ENCODE results near the gene SEL1L3.

The SEL1L3 gene

GRCh38 chr4:25813448-25814106 lies 49.2 kb downstream of the SEL1L3 start:
- no peak overlapping the region for H3K4me3 ChIP-seq (ENCODE audit: low read depth, low read length)
- no peak for TF ChIP-seq CTCF (IDR thresholded peaks at IDR 0.05; ENCODE audit: low read depth, low read length, missing control alignments)
- no peak for DNase-seq (ENCODE audit: low read depth)

GRCh38 chr4:25811841-25812240 lies 50.9 kb downstream of the SEL1L3 start:
- TF ChIP-seq CTCF (IDR thresholded peaks at IDR 0.05; ENCODE audit: low read depth, low read length, missing control alignments) = no peak
- no peak overlapping the region for H3K4me3 ChIP-seq (ENCODE audit: low read depth, low read length)
- DNase-seq (ENCODE audit: low read depth) = no peak

- no peak for TF ChIP-seq CTCF (IDR thresholded peaks at IDR 0.05; ENCODE audit: low read depth, low read length, missing control alignments)
- H3K4me3 ChIP-seq (ENCODE audit: low read depth, low read length) = no peak overlapping the region
- DNase-seq (ENCODE audit: low read depth) = no peak
These were observed 51.5 kb downstream of the SEL1L3 start for GRCh38 chr4:25811374-25811690.

GRCh38 chr4:25810461-25811373 lies 52.1 kb downstream of the SEL1L3 start:
- no peak for TF ChIP-seq CTCF (IDR thresholded peaks at IDR 0.05; ENCODE audit: low read depth, low read length, missing control alignments)
- DNase-seq (ENCODE audit: low read depth) = no peak
- no peak overlapping the region for H3K4me3 ChIP-seq (ENCODE audit: low read depth, low read length)

- TF ChIP-seq CTCF (IDR thresholded peaks at IDR 0.05; ENCODE audit: low read depth, low read length, missing control alignments) = no peak
- no peak overlapping the region for H3K4me3 ChIP-seq (ENCODE audit: low read depth, low read length)
- DNase-seq (ENCODE audit: low read depth) = no peak
These were observed 52.8 kb downstream of the SEL1L3 start for GRCh38 chr4:25809996-25810395.

- H3K4me3 ChIP-seq (ENCODE audit: low read depth, low read length) = no peak overlapping the region
- no peak for DNase-seq (ENCODE audit: low read depth)
- no peak for TF ChIP-seq CTCF (IDR thresholded peaks at IDR 0.05; ENCODE audit: low read depth, low read length, missing control alignments)
These were observed 55.6 kb downstream of the SEL1L3 start for GRCh38 chr4:25807102-25807728.

All from GM12864 (cell line).